Transverse colon (tissue), 4 donors: ENCODE measurements around the gene ESR1. TPM values are rescaled to one million over a fixed set of nuclear protein-coding genes. Genes with fewer than 3 reads are reported as not detected.
"Not testable (repeated sequence)": the region's sequence is repeated elsewhere in the genome, so short reads cannot be mapped to it uniquely, and the experiment has no call there.

ENCODE experiments used
- DNase-seq: peaks from one replicate; pipeline ENCODE4 v3.0.0-alpha.2; 2019
- H3K27ac ChIP-seq, 4 donors: fragments of 200-600 bp; sonication (generic); 2 replicates each; pipeline ENCODE4 v1.5.1; 2016 to 2018; ENCODE audit warnings: inconsistent platforms in 4 of 4
- H3K27me3 ChIP-seq: fragments of 200-600 bp; sonication (generic); 2 replicates; pipeline ENCODE4 v1.5.1; 2017; ENCODE audit warnings: inconsistent platforms
- H3K36me3 ChIP-seq, 4 donors: fragments of 200-600 bp; sonication (generic); 2 replicates each; pipeline ENCODE4 v1.5.1; 2017 to 2019; ENCODE audit warnings: inconsistent platforms in 4 of 4
- H3K4me1 ChIP-seq, 4 donors: fragments of 200-600 bp; sonication (generic); 2 replicates each; pipeline ENCODE4 v1.5.1; 2017 to 2020; ENCODE audit warnings: inconsistent platforms in 4 of 4
- H3K4me3 ChIP-seq, 4 donors: fragments of 200-600 bp; sonication (generic); 1 replicate in 1 of 4; 2 replicates in 3 of 4; pipeline versions ENCODE4 v1.5.1 to v1.6.1; 2017 to 2019; ENCODE audit warnings: inconsistent platforms in 4 of 4
- H3K9me3 ChIP-seq, 2 donors: fragments of 200-600 bp; sonication (generic); 2 replicates each; pipeline ENCODE4 v1.5.1; 2017 to 2019; ENCODE audit warnings: inconsistent platforms in 2 of 2
- EP300 ChIP-seq: sonication (generic); formaldehyde crosslinking; IDR thresholded peaks from one replicate; pipeline ENCODE4 v1.6.1; 2017; ENCODE audit warnings: antibody characterized with exemption, low read depth
- POLR2A ChIP-seq: fragments of 450-650 bp; IDR thresholded peaks from one replicate; pipeline ENCODE4 v1.6.1; 2016; ENCODE audit warnings: antibody characterized with exemption, mild to moderate bottlenecking, moderate library complexity
- POLR2AphosphoS5 ChIP-seq, 3 donors: sonication (generic); formaldehyde crosslinking; IDR thresholded peaks; one replicate each; pipeline ENCODE4 v1.6.1; 2016; ENCODE audit warnings: antibody characterized with exemption in 3 of 3
- WGBS, 2 donors: methylation state at CpG; one replicate each; pipeline ENCODE4 v1.1.5; 2018; ENCODE audit warnings: low coverage in 1 of 2; 5-methylcytosine and 5-hydroxymethylcytosine counted together
- in situ Hi-C, 4 donors: fragments of 200-750 bp; cut with MboI; loops; one replicate each; pipeline versions ENCODE4 v1.15.0 to v1.15.1; 2017; ENCODE audit warnings: low sequenced_read_pairs in 3 of 4, low pct_ligation_motif_present in 1 of 4, low pct_unique_long_range_greater_than_20kb in 1 of 4
- intact Hi-C: fragments of 100-400 bp; cut with DNase I; formaldehyde crosslinking; loops from one replicate; pipeline ENCODE4 v1.15.1; 2023; ENCODE audit warnings: low total_unique reads
- total RNA-seq, 4 donors: library from RNA; depleted of rRNA; stranded (reverse); fragments of >200 nt; gene quantifications; one replicate each; pipeline ENCODE4 v1.1.0, GENCODE V29; 2016
- TF ChIP-seq, protein P1 (sequence below), 5 experiments: fragments of 200-600 bp in 3 of 5; fragments of 450-650 bp in 2 of 5; sonication (generic) in 3 of 5; IDR thresholded peaks; 1 replicate in 2 of 5; 2 replicates in 3 of 5; pipeline ENCODE4 v1.5.1; 2016 to 2017; ENCODE audit warnings: antibody characterized with exemption in 5 of 5, inconsistent platforms in 3 of 5, mild to moderate bottlenecking in 2 of 5, moderate library complexity in 1 of 5

Gene ESR1
- total RNA-seq, 4 donors from 2014 or later = 0.37 to 0.48 (median 0.41) TPM; not detected in 1

DNA sequence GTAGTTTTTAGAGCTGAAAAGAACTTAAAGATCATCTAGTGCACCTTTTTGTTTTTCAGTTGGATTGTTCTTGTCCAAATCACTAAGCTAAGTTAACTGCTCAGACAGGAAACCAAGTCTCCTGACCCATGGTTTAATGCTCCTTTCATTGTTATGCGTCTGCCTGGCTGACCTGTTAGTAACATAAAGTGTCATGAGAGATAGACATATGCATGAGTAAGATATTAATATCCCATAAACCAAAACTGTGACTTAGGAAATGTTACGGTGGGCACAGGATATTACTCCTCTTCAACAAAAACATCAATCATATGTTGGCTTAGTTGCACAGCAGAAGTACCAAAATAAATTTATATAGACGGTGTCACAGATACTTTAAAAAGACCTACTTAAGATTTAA is 84.0 kb downstream of the ESR1 start:
- intact Hi-C loops = no loop called here
- DNase-seq = no peak
- no peak overlapping the region for H3K27ac ChIP-seq
- H3K27me3 ChIP-seq = no peaks in the 10 kb centered on the region
- 66 to 76% methylated on average over 3 of the region's 3 CpGs for WGBS, 2 donors
- no peaks in the 10 kb centered on the region for H3K36me3 ChIP-seq
- in situ Hi-C loops = no loop called here
- H3K9me3 ChIP-seq = no peaks in the 10 kb centered on the region
- H3K4me3 ChIP-seq = no peak overlapping the region
- TF ChIP-seq POLR2AphosphoS5 (IDR thresholded peaks at IDR 0.05) = no peak
- TF ChIP-seq, protein P1, sequence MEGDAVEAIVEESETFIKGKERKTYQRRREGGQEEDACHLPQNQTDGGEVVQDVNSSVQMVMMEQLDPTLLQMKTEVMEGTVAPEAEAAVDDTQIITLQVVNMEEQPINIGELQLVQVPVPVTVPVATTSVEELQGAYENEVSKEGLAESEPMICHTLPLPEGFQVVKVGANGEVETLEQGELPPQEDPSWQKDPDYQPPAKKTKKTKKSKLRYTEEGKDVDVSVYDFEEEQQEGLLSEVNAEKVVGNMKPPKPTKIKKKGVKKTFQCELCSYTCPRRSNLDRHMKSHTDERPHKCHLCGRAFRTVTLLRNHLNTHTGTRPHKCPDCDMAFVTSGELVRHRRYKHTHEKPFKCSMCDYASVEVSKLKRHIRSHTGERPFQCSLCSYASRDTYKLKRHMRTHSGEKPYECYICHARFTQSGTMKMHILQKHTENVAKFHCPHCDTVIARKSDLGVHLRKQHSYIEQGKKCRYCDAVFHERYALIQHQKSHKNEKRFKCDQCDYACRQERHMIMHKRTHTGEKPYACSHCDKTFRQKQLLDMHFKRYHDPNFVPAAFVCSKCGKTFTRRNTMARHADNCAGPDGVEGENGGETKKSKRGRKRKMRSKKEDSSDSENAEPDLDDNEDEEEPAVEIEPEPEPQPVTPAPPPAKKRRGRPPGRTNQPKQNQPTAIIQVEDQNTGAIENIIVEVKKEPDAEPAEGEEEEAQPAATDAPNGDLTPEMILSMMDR (IDR thresholded peaks at IDR 0.05) = no peak
- TF ChIP-seq EP300 = no peak
- no peak for TF ChIP-seq POLR2A
- no peaks in the 10 kb centered on the region for H3K4me1 ChIP-seq

DNA sequence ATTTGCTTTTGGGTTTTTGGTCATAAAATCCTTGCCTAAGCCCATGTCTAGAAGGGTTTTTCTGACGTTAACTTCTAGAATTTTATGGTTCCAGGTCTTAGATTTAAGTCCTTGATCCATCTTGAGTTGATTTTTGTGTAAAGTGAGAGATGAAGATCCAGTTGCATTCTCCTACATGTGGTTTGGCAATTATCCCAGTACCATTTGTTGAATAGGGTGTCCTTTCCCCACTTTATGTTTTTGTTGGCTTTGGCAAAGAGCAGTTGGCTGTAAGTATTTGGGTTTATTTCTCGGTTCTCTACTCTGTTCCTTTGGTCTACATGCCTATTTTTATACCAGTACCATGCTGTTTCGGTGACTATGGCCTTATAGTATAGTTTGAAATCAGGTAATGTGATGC is 86.9 kb downstream of the ESR1 start:
- intact Hi-C loops, H3K9me3 ChIP-seq: not testable (repeated sequence)

DNA sequence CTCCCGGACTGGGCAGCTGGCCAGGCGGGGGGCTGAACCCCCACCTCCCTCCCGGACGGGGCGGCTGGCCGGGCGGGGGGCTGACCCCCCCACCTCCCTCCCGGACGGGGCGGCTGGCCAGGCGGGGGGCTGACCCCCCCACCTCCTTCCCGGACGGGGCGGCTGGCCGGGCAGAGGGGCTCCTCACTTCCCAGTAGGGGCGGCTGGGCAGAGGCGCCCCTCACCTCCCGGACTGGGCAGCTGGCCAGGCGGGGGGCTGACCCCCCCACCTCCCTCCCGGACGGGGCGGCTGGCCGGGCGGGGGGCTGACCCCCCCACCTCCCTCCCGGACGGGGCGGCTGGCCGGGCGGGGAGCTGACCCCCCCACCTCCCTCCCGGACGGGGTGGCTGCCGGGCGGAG is 91.7 kb downstream of the ESR1 start:
- intact Hi-C loops, H3K27me3 ChIP-seq, H3K36me3 ChIP-seq, H3K9me3 ChIP-seq, in situ Hi-C loops, H3K4me1 ChIP-seq, H3K4me3 ChIP-seq, H3K27ac ChIP-seq, DNase-seq: not testable (repeated sequence)
- no CpG with 5 or more reads among the region's 33 CpGs for WGBS, 2 donors

More for the DNA sequence above, 86.9 kb downstream of the ESR1 start:
- 54 to 58% methylated on average over 2 to 3 of the region's 3 CpGs for WGBS, 2 donors
- H3K27me3 ChIP-seq, H3K4me3 ChIP-seq, H3K36me3 ChIP-seq, DNase-seq, in situ Hi-C loops, H3K27ac ChIP-seq, H3K4me1 ChIP-seq: not testable (repeated sequence)

DNA sequence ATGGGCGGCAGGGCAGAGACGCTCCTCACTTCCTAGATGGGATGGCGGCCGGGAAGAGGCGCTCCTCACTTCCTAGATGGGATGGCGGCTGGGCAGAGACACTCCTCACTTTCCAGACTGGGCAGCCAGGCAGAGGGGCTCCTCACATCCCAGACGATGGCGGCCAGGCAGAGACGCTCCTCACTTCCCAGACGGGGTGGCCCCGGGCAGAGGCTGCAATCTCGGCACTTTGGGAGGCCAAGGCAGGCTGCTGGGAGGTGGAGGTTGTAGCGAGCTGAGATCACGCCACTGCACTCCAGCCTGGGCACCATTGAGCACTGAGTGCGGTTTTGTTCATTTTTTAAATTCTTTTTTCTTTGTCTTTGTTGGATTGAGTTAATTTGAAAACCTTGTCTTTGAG is 92.3 kb downstream of the ESR1 start:
- DNase-seq, in situ Hi-C loops: not testable (repeated sequence)
- WGBS, 2 donors = 98 to 100% methylated on average over 1 to 14 of the region's 15 CpGs

DNA sequence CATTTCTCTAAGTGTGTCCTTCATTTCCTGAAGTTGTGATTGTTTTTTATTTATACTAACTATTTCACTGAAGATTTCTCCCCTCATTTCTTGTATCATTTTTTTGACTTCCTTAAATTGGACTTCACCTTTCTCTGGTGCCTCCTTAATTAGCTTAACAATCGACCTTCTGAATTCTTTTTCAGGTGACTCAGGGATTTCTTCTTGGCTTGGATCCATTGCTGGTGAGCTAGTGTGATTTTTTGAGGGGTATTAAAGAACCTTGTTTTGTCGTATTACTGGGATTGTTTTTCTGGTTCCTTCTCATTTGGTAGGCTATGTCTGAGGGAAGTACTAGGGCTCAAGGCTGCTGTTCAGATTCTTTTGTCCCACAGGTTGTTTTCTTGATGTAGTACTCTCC is 92.8 kb downstream of the ESR1 start:
- TF ChIP-seq, protein P1 (IDR thresholded peaks at IDR 0.05) = no peak
- TF ChIP-seq EP300 (no peak), POLR2A (no peak), POLR2AphosphoS5 (IDR thresholded peaks at IDR 0.05) (no peak)
- Histone ChIP-seq H3K27me3 (no peaks in the 10 kb centered on the region), H3K4me3 (no peak overlapping the region), H3K36me3 (no peaks in the 10 kb centered on the region), H3K9me3 (no peaks in the 10 kb centered on the region), H3K4me1 (no peaks in the 10 kb centered on the region), H3K27ac (no peak overlapping the region)
- DNase-seq = no peak
- WGBS, 2 donors = 63 to 65% methylated on average over 2 of the region's 2 CpGs
- intact Hi-C loops = no loop called here
- in situ Hi-C loops = no loop called here

More for the DNA sequence above, 92.3 kb downstream of the ESR1 start:
- H3K9me3 ChIP-seq, H3K27ac ChIP-seq, intact Hi-C loops, H3K27me3 ChIP-seq, H3K36me3 ChIP-seq, H3K4me1 ChIP-seq, H3K4me3 ChIP-seq: not testable (repeated sequence)

DNA sequence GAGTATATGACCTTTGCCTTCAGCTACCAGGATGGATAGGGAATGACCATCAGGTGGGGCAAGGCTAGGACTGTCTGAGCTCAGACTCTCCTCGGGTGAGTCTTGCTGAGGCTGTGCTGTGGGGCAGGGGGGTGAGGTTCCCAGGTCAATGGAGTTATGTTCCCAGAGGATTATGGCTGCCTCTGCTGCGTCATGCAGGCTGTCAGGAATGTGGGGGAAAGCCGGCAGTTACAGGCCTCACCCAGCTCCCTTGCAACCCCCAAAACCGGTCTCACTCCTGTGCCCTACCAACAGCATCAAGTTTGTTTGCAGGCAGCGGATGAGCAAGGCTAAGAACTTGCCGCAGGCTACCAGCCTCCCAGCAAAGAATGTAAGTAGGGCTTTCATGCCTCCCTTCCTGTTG is 93.5 kb downstream of the ESR1 start:
- 81% methylated on average over 6 of the region's 6 CpGs; no CpG with 5 or more reads in 1 of the 2 donors for WGBS, 2 donors
- Histone ChIP-seq H3K36me3 (no peaks in the 10 kb centered on the region), H3K27ac (no peak overlapping the region), H3K4me3 (no peak overlapping the region), H3K9me3 (no peaks in the 10 kb centered on the region), H3K4me1 (no peaks in the 10 kb centered on the region), H3K27me3 (no peaks in the 10 kb centered on the region)
- TF ChIP-seq, protein P1 (IDR thresholded peaks at IDR 0.05) = no peak
- TF ChIP-seq POLR2A = no peak
- no peak for TF ChIP-seq POLR2AphosphoS5 (IDR thresholded peaks at IDR 0.05)
- no peak for TF ChIP-seq EP300
- intact Hi-C loops = no loop called here
- in situ Hi-C loops = no loop called here
- DNase-seq = no peak
